GM12892 (cell line): ENCODE data around the gene LGR6.

Experiments
- POLR2AphosphoS5 ChIP-seq: IDR thresholded peaks from 2 replicates; pipeline ENCODE4 v1.6.1; 2011; ENCODE audit warnings: low read depth, low read length, control low read depth
- TAF1 ChIP-seq: IDR thresholded peaks from 2 replicates; pipeline ENCODE4 v1.6.1; 2011; ENCODE audit warnings: low read depth, mild to moderate bottlenecking, control low read depth, low read length, borderline replicate concordance

- no peak for TF ChIP-seq TAF1
- TF ChIP-seq POLR2AphosphoS5, result no peak
These were observed 162.4 kb downstream of the LGR6 start for GRCh38 chr1:202355944-202356553.
